Measurements from ENCODE around the gene SYNDIG1. TPM values are rescaled to one million over a fixed set of nuclear protein-coding genes. Genes with fewer than 3 reads are reported as not detected.

Gene SYNDIG1
- total and polyA plus RNA-seq, 5 donors from 2014 or later, result not detected

DNA sequence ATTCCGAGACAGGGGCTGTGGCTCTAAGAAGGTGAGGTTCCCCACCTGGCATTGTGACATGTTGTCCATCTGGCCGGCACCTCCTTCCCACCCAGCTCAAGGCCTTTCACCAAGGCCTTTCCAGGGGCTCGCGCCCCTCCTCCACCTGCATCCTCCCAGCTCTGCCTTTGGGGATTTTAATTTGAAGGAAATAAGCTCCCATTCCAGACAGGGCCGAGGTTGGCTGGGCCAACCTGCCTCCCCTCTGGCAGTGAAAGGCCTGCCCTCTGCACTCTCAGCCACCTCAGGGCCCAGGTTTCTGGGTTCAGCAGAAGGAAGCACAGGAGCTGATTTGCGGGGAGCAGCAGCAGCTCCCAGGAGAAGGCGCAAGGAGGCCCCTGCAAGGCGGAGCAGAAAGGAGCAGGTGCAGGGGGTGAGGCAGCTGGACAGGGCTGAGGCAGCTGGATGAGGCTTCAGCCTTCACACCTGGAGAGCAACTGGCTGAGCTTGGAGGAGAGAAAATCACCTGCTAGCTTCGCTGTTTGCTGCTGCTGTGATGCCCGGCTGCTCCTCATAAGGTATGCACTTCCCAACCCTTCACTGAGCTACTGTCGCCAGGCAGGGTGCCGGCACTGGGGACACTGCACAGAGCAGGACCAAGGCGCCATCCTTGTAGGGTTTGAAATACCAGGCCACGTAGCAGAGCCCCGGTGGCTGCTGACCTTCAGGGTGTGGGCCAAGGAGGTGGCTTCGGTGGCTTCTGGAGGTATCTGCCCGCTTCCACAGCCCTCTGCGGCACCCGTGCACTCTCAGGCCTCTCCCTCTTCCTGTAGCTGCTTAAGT lies 147.0 kb downstream of the SYNDIG1 start:
- peaks cover 9% of the 10 kb centered on the region for H3K27me3 Mint-ChIP-seq
- Histone ChIP-seq H3K36me3 (ENCODE audit: control insufficient read depth, insufficient read depth, low read length) (no peaks in the 10 kb centered on the region), H3K4me1 (ENCODE audit: control insufficient read depth, insufficient read depth, low read length, poor library complexity, severe bottlenecking) (no peaks in the 10 kb centered on the region), H3K9me3 (ENCODE audit: control insufficient read depth in 2 of 2, low read length in 2 of 2) (no peaks in the 10 kb centered on the region), H3K4me3 (ENCODE audit: low read depth, low read length) (no peak overlapping the region), H3K27me3 (ENCODE audit: control insufficient read depth, insufficient read depth, low read length) (no peaks in the 10 kb centered on the region), H3K27ac (ENCODE audit: insufficient read depth, low read length, poor library complexity, severe bottlenecking) (no peak overlapping the region)
- H3K9me3 Mint-ChIP-seq, result peaks cover 0 to 2% (median 0%) of the 10 kb centered on the region in 7 donors
- H3K4me3 Mint-ChIP-seq, result no peak overlapping the region
- no peak overlapping the region for H3K27ac Mint-ChIP-seq
- H3K4me1 Mint-ChIP-seq, result no peaks in the 10 kb centered on the region
- no peak for ATAC-seq (ENCODE audit: low read depth in 2 of 2)
- no peak for DNase-seq
- no peaks in the 10 kb centered on the region for H3K36me3 Mint-ChIP-seq

DNA sequence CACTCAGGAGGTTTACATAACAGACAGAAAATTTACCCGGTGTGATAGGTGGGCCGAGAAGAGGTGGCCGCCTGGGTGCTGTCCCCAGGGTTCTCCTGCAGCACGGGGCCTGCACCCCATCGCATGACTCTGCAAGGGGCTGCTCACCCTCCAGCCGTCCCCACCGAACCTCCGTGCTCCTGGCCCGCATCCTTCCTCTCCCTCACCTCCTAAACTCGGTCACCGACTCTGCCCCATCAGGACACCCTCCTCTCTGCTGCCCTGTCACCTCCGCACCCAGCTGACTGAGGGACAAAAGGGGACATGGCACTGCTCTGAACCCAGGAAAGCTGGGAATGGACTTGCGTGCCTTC lies 147.6 kb downstream of the SYNDIG1 start:
- peaks cover 0 to 2% (median 0%) of the 10 kb centered on the region in 7 donors for H3K9me3 Mint-ChIP-seq
- Histone ChIP-seq H3K9me3 (ENCODE audit: control insufficient read depth in 2 of 2, low read length in 2 of 2) (no peaks in the 10 kb centered on the region), H3K4me1 (ENCODE audit: control insufficient read depth, insufficient read depth, low read length, poor library complexity, severe bottlenecking) (no peaks in the 10 kb centered on the region), H3K27me3 (ENCODE audit: control insufficient read depth, insufficient read depth, low read length) (no peaks in the 10 kb centered on the region), H3K4me3 (ENCODE audit: low read depth, low read length) (no peak overlapping the region), H3K36me3 (ENCODE audit: control insufficient read depth, insufficient read depth, low read length) (no peaks in the 10 kb centered on the region), H3K27ac (ENCODE audit: insufficient read depth, low read length, poor library complexity, severe bottlenecking) (no peak overlapping the region)
- ATAC-seq (ENCODE audit: low read depth in 2 of 2) (no peak), DNase-seq (no peak)
- no peak overlapping the region for H3K27ac Mint-ChIP-seq
- peaks cover 0 to 4% (median 0%) of the 10 kb centered on the region in 4 donors for H3K4me1 Mint-ChIP-seq
- no peak overlapping the region for H3K4me3 Mint-ChIP-seq
- peaks cover 9% of the 10 kb centered on the region for H3K27me3 Mint-ChIP-seq
- H3K36me3 Mint-ChIP-seq, result no peaks in the 10 kb centered on the region

DNA sequence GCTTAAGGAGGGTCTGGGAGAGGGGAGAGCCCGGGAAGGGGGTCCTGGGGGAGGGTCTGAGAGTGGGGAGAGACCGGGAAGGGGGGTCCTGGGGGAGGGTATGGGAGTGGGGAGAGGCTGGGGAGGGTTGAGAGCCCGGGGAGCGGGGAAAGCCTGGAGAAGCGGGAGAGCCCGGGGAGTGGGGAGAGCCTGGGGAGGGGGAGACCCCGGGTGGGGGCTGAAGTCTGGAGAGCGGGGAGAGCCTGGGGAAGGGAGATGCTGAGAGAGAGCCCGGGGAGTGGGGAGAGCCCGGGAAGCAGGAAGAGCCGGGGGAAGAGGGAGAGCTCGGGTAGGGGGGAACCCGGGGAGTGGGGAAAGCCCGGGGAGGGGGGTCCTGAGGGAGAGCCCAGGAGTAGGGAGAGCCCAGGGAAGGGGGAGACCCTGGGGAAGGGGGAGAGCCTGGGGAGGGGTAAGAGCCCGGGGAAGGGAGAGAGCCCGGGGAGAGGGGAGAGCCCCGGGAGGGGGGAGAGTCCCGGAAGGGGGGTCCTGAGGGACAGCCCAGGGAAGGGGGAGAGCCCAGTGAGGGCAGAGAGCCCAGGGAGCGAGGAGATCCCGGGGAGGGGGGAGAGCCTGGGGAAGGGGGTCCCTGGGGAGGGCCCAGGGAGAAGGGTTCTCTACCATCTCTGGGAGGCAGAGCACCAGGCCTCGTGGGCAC lies 148.5 kb downstream of the SYNDIG1 start:
- no peak overlapping the region for H3K4me3 Mint-ChIP-seq
- H3K27me3 ChIP-seq (ENCODE audit: control insufficient read depth, insufficient read depth, low read length), result no peaks in the 10 kb centered on the region
- H3K27ac ChIP-seq (ENCODE audit: insufficient read depth, low read length, poor library complexity, severe bottlenecking), result no peak overlapping the region
- H3K36me3 Mint-ChIP-seq, result no peaks in the 10 kb centered on the region
- DNase-seq (no peak), ATAC-seq (ENCODE audit: low read depth in 2 of 2) (no peak)
- H3K4me1 Mint-ChIP-seq, result peaks cover 0 to 5% (median 0%) of the 10 kb centered on the region in 4 donors
- H3K27me3 Mint-ChIP-seq, result peaks cover 9% of the 10 kb centered on the region
- no peak overlapping the region for H3K27ac Mint-ChIP-seq
- H3K9me3 Mint-ChIP-seq, result no peaks in the 10 kb centered on the region
- H3K36me3 ChIP-seq (ENCODE audit: control insufficient read depth, insufficient read depth, low read length), result no peaks in the 10 kb centered on the region
- H3K4me3 ChIP-seq (ENCODE audit: low read depth, low read length), result no peak overlapping the region
- no peaks in the 10 kb centered on the region for H3K9me3 ChIP-seq (ENCODE audit: control insufficient read depth in 2 of 2, low read length in 2 of 2)
- no peaks in the 10 kb centered on the region for H3K4me1 ChIP-seq (ENCODE audit: control insufficient read depth, insufficient read depth, low read length, poor library complexity, severe bottlenecking)

DNA sequence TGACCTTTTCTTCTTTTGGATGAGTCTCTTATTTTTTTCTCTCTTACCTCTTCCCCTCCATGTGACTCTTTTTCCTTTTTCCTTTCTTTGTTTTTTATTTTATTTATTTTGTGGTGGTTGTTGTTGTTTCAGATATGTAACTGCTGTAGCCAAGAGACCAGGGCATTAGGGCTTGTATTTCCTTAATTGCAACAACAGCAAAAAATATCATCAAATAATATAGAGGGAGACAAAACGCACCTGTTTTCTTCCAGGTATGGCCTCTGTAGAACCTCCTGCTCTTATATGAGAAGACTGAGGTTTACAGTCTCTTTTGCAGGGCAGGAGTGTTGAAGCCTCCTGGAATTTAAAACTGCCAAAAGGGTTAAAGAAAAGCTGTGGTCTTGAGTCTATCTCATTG lies 149.3 kb downstream of the SYNDIG1 start:
- ATAC-seq (ENCODE audit: low read depth in 2 of 2) (no peak), DNase-seq (no peak)
- Histone ChIP-seq H3K36me3 (ENCODE audit: control insufficient read depth, insufficient read depth, low read length) (no peaks in the 10 kb centered on the region), H3K27me3 (ENCODE audit: control insufficient read depth, insufficient read depth, low read length) (no peaks in the 10 kb centered on the region), H3K4me3 (ENCODE audit: low read depth, low read length) (no peak overlapping the region), H3K4me1 (ENCODE audit: control insufficient read depth, insufficient read depth, low read length, poor library complexity, severe bottlenecking) (no peaks in the 10 kb centered on the region), H3K9me3 (ENCODE audit: control insufficient read depth in 2 of 2, low read length in 2 of 2) (no peaks in the 10 kb centered on the region), H3K27ac (ENCODE audit: insufficient read depth, low read length, poor library complexity, severe bottlenecking) (no peak overlapping the region)
- Mint-ChIP-seq H3K9me3 (no peaks in the 10 kb centered on the region), H3K27ac (no peak overlapping the region), H3K4me1 (peaks cover 0 to 5% (median 0%) of the 10 kb centered on the region in 4 donors), H3K36me3 (no peaks in the 10 kb centered on the region), H3K27me3 (peaks cover 5% of the 10 kb centered on the region), H3K4me3 (no peak overlapping the region)

DNA sequence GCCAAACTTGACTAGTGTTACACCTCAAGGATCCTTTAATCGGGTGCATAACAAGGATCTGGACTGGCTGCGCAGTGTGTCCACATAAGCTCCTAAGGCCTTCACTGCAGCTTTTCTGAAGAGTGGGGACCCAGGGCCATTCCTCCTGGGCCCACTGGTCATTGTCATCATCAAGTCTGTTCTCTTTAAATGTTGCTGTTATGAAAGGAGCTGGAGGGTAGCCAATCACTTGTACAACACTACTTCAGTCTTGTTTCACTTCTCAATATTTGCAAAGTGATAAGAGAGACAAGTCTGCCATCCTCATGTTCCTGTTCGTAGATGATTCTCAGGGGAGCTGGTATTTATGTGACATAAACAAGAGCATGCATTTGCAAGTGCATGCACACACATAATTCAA lies 149.8 kb downstream of the SYNDIG1 start:
- Histone ChIP-seq H3K27me3 (ENCODE audit: control insufficient read depth, insufficient read depth, low read length) (no peaks in the 10 kb centered on the region), H3K27ac (ENCODE audit: insufficient read depth, low read length, poor library complexity, severe bottlenecking) (no peak overlapping the region), H3K4me3 (ENCODE audit: low read depth, low read length) (no peak overlapping the region), H3K36me3 (ENCODE audit: control insufficient read depth, insufficient read depth, low read length) (no peaks in the 10 kb centered on the region), H3K4me1 (ENCODE audit: control insufficient read depth, insufficient read depth, low read length, poor library complexity, severe bottlenecking) (no peaks in the 10 kb centered on the region), H3K9me3 (ENCODE audit: control insufficient read depth in 2 of 2, low read length in 2 of 2) (no peaks in the 10 kb centered on the region)
- peaks cover under 1% of the 10 kb centered on the region for H3K27me3 Mint-ChIP-seq
- peaks cover 0 to 5% (median 0%) of the 10 kb centered on the region in 4 donors for H3K4me1 Mint-ChIP-seq
- ATAC-seq (ENCODE audit: low read depth in 2 of 2) (no peak), DNase-seq (no peak)
- no peaks in the 10 kb centered on the region for H3K9me3 Mint-ChIP-seq
- H3K27ac Mint-ChIP-seq, result no peak overlapping the region
- no peaks in the 10 kb centered on the region for H3K36me3 Mint-ChIP-seq
- no peak overlapping the region for H3K4me3 Mint-ChIP-seq

- H3K9me3 ChIP-seq (ENCODE audit: control insufficient read depth in 2 of 2, low read length in 2 of 2), result no peaks in the 10 kb centered on the region
Measured at GRCh38 chr20:24620937-24621519, 151.6 kb downstream of the SYNDIG1 start.

DNA sequence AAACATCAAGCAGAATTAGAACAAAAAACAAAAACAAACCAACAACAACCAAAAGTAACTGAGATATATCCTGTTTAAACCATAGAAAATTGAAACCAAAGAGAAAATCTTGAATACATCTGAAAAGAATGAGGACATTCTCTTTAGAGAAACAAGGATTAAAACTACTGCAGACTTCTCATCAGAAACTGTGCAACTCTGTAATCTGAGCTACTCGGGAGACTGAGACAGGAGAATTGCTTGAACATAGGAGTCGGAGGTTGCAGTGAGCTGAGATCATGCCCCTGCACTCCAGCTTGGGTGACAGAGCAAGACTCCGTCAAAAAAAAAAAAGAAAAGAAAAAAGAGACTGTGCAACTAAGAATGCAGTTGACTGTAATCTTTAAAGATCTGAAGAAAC lies 153.4 kb downstream of the SYNDIG1 start:
- H3K4me1 Mint-ChIP-seq, result peaks cover 0 to 5% (median 0%) of the 10 kb centered on the region in 4 donors
- no peak overlapping the region for H3K27ac Mint-ChIP-seq
- Histone ChIP-seq H3K4me1 (ENCODE audit: control insufficient read depth, insufficient read depth, low read length, poor library complexity, severe bottlenecking) (no peaks in the 10 kb centered on the region), H3K27ac (ENCODE audit: insufficient read depth, low read length, poor library complexity, severe bottlenecking) (no peak overlapping the region), H3K27me3 (ENCODE audit: control insufficient read depth, insufficient read depth, low read length) (no peaks in the 10 kb centered on the region), H3K36me3 (ENCODE audit: control insufficient read depth, insufficient read depth, low read length) (no peaks in the 10 kb centered on the region), H3K4me3 (ENCODE audit: low read depth, low read length) (no peak overlapping the region), H3K9me3 (ENCODE audit: control insufficient read depth in 2 of 2, low read length in 2 of 2) (no peaks in the 10 kb centered on the region)
- no peaks in the 10 kb centered on the region for H3K9me3 Mint-ChIP-seq
- H3K4me3 Mint-ChIP-seq, result no peak overlapping the region
- H3K27me3 Mint-ChIP-seq, result no peaks in the 10 kb centered on the region
- no peak for ATAC-seq (ENCODE audit: low read depth in 2 of 2)
- DNase-seq, result no peak
- H3K36me3 Mint-ChIP-seq, result no peaks in the 10 kb centered on the region

More at GRCh38 chr20:24620937-24621519, 151.6 kb downstream of the SYNDIG1 start:
- no peak overlapping the region for H3K27ac Mint-ChIP-seq
- Histone ChIP-seq H3K4me1 (ENCODE audit: control insufficient read depth, insufficient read depth, low read length, poor library complexity, severe bottlenecking) (no peaks in the 10 kb centered on the region), H3K27me3 (ENCODE audit: control insufficient read depth, insufficient read depth, low read length) (no peaks in the 10 kb centered on the region), H3K27ac (ENCODE audit: insufficient read depth, low read length, poor library complexity, severe bottlenecking) (no peak overlapping the region), H3K4me3 (ENCODE audit: low read depth, low read length) (no peak overlapping the region), H3K36me3 (ENCODE audit: control insufficient read depth, insufficient read depth, low read length) (no peaks in the 10 kb centered on the region)
- DNase-seq (no peak), ATAC-seq (ENCODE audit: low read depth in 2 of 2) (no peak)
- peaks cover 0 to 5% (median 0%) of the 10 kb centered on the region in 4 donors for H3K4me1 Mint-ChIP-seq
- no peak overlapping the region for H3K4me3 Mint-ChIP-seq
- no peaks in the 10 kb centered on the region for H3K9me3 Mint-ChIP-seq
- no peaks in the 10 kb centered on the region for H3K36me3 Mint-ChIP-seq
- H3K27me3 Mint-ChIP-seq, result no peaks in the 10 kb centered on the region

All from CD4-positive, CD25-positive, alpha-beta regulatory T cell (primary cell).